ENCODE data around the gene FAT4. TPM values are rescaled to one million over a fixed set of nuclear protein-coding genes. Genes with fewer than 3 reads are reported as not detected.

The FAT4 gene
- total and polyA plus RNA-seq, 2 of the 4 experiments (the other 2 are of a cell fraction), result 6.8 to 37.5 TPM

DNA sequence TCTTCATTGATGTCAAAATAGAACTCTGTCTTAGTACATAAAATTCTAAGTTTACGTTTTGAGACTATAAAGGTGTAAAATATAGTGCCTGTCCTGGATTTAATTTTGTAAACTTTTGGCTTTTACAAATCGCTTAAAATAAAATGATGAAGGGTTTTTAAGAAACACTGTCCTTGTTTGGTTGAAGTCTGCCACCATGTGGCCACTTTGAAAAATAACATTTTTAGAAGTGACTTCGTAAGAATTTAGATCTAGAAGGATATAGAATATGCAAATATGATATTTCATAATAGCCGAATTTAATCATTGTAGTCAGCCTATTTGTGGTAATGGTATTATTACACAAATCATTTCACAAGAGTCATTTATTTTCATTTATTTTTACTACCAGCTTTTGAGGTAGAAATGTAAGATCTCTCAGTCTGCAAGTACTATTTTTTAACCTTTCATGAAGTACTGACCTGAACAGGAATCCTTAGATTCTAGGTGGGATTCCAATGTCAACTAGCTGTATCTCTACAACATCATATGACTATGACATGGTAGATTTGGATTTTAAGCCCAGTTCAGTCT lies 31.0 kb upstream of the FAT4 start:
- TF ChIP-seq BHLHE40 (IDR thresholded peaks at IDR 0.05; ENCODE audit: low read depth, low read length) (no peak), SMC3 (IDR thresholded peaks at IDR 0.05; ENCODE audit: low read depth, low read length) (peak; percentile 71), FOS (IDR thresholded peaks at IDR 0.05; ENCODE audit: low read depth, low read length) (no peak), NFE2L2 (IDR thresholded peaks at IDR 0.05; ENCODE audit: low read depth, low read length) (no peak), CEBPB (IDR thresholded peaks at IDR 0.05; ENCODE audit: low read depth, low read length) (0 out of 2 replicates have a peak, but pooled peaks have one; percentile 2), RAD21 (IDR thresholded peaks at IDR 0.05; ENCODE audit: low read length) (peak; percentile 75)
- TF ChIP-seq, protein P1, sequence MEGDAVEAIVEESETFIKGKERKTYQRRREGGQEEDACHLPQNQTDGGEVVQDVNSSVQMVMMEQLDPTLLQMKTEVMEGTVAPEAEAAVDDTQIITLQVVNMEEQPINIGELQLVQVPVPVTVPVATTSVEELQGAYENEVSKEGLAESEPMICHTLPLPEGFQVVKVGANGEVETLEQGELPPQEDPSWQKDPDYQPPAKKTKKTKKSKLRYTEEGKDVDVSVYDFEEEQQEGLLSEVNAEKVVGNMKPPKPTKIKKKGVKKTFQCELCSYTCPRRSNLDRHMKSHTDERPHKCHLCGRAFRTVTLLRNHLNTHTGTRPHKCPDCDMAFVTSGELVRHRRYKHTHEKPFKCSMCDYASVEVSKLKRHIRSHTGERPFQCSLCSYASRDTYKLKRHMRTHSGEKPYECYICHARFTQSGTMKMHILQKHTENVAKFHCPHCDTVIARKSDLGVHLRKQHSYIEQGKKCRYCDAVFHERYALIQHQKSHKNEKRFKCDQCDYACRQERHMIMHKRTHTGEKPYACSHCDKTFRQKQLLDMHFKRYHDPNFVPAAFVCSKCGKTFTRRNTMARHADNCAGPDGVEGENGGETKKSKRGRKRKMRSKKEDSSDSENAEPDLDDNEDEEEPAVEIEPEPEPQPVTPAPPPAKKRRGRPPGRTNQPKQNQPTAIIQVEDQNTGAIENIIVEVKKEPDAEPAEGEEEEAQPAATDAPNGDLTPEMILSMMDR (conservative IDR thresholded peaks at IDR 0.05; ENCODE audit: low read depth, low read length), result peak; percentile 64
- H3K56ac ChIP-seq (ENCODE audit: extremely low read depth, insufficient read depth, low read length), result no peak overlapping the region
- ATAC-seq (ENCODE audit: low read depth) (peak; percentile 42; the same call in 1 of the 2 replicates), DNase-seq (peak; percentile 51)
- intact Hi-C loops (cut with micrococcal nuclease) (loop anchor here (1.0 to 2.0 kb wide), 2 partner anchors 571 to 949 kb away; partner anchors contain the start of gene ANKRD50), dilution Hi-C loops (cut with HindIII; ENCODE audit: low sequenced_read_pairs, unreplicated experiment) (no loop called here), in situ Hi-C loops (cut with MboI; ENCODE audit: low sequenced_read_pairs) (no loop called here)
- no peaks in the 10 kb centered on the region for H3K27me3 ChIP-seq (ENCODE audit: control insufficient read depth, insufficient read depth, low read length)
- no CpG with 5 or more reads among the region's 4 CpGs for WGBS, 2 experiments (ENCODE audit: extremely low coverage in 2 of 2, insufficient read length in 1 of 2)
- H2BK5ac ChIP-seq (ENCODE audit: low read depth, low read length, poor library complexity, severe bottlenecking), result no peak overlapping the region
- no peak overlapping the region for H2AK9ac ChIP-seq (replicated peaks; ENCODE audit: low read depth, low read length, poor library complexity)
- no peak overlapping the region for H2BK20ac ChIP-seq (ENCODE audit: low read depth, low read length)
- H3K23ac ChIP-seq (ENCODE audit: low read depth, low read length), result no peak overlapping the region
- no TSS peak for BruUV-seq (replicated peaks)
- H3K9me3 ChIP-seq (ENCODE audit: control insufficient read depth, insufficient read depth, low read length), result no peaks in the 10 kb centered on the region
- H2AK5ac ChIP-seq (ENCODE audit: low read depth, low read length), result no peak overlapping the region
- no peak overlapping the region for H2BK15ac ChIP-seq (ENCODE audit: low read depth, low read length)
- no peaks in the 10 kb centered on the region for H3K4me1 ChIP-seq (ENCODE audit: control insufficient read depth, insufficient read depth, low read length)
- H3K9ac ChIP-seq (ENCODE audit: low read depth, low read length), result no peak overlapping the region
- no peaks in the 10 kb centered on the region for H3K9me1 ChIP-seq (ENCODE audit: insufficient read depth, low read length)
- H4K8ac ChIP-seq (ENCODE audit: low read depth in 2 of 2, low read length in 2 of 2), result no peak overlapping the region
- H4K91ac ChIP-seq (ENCODE audit: insufficient read depth, low read depth, low read length), result no peak overlapping the region
- no peak overlapping the region for H4K5ac ChIP-seq (ENCODE audit: low read depth, low read length)
- H3K79me1 ChIP-seq (ENCODE audit: low read depth in 1 of 2, low read length in 2 of 2), result no peaks in the 10 kb centered on the region
- H4K20me1 ChIP-seq (ENCODE audit: insufficient read depth, low read length), result no peaks in the 10 kb centered on the region
- H3K27ac ChIP-seq (ENCODE audit: insufficient read depth, low read length), result no peak overlapping the region
- no peak overlapping the region for H3K4me2 ChIP-seq (ENCODE audit: low read depth, low read length)
- ChIA-PET CTCF (interaction anchor here (1.0 kb wide), 1 partner anchor 29 kb away, joined by 3 read pairs; no protein-coding TSS in a partner anchor), POLR2A (ENCODE audit: unreplicated experiment) (no interaction called here)
- no peak overlapping the region for H2AFZ ChIP-seq (replicated peaks; ENCODE audit: low read length, poor library complexity)
- no peak overlapping the region; the same call in 1 of the 2 replicates for H3K18ac ChIP-seq (ENCODE audit: low read depth, low read length)
- no peak overlapping the region for H3K14ac ChIP-seq (replicated peaks; ENCODE audit: low read depth, low read length)
- H2BK120ac ChIP-seq (ENCODE audit: low read depth, low read length), result no peak overlapping the region
- H3K4me3 ChIP-seq (ENCODE audit: insufficient read depth, low read depth, low read length), result no peak overlapping the region
- H3K36me3 ChIP-seq (ENCODE audit: control insufficient read depth, insufficient read depth, low read length), result no peaks in the 10 kb centered on the region
- no peak overlapping the region for H3K4ac ChIP-seq (ENCODE audit: low read depth, low read length)
